HG03521 (cell line): ENCODE results near the gene YWHAE.
"Not testable (repeated sequence)": the region's sequence is repeated elsewhere in the genome, so short reads cannot be mapped to it uniquely, and the experiment has no call there.

Experiments
- ATAC-seq: cut with Tn5 transposase; IDR thresholded peaks from one replicate; pipeline ENCODE4 v1.9.1; 2021; ENCODE audit warnings: mild to moderate bottlenecking, moderate library complexity; ENCODE audit not compliant: unreplicated experiment

The YWHAE gene

GRCh38 chr17:1413281-1413791 lies 13.3 kb upstream of the YWHAE start:
- no peak for ATAC-seq

- ATAC-seq = no peak
Measured at GRCh38 chr17:1412185-1413110, 12.4 kb upstream of the YWHAE start.

GRCh38 chr17:1402262-1402586 lies 2.2 kb upstream of the YWHAE start:
- no peak for ATAC-seq

- ATAC-seq = peak; percentile 6
Measured at GRCh38 chr17:1398931-1399678, 917 bp downstream of the YWHAE start.

- no peak for ATAC-seq
Measured at GRCh38 chr17:1398028-1398427, 2.0 kb downstream of the YWHAE start.

- ATAC-seq = not testable (repeated sequence)
Measured at GRCh38 chr17:1395876-1396665, 4.0 kb downstream of the YWHAE start.

GRCh38 chr17:1391577-1391976 lies 8.4 kb downstream of the YWHAE start:
- ATAC-seq = no peak

- no peak for ATAC-seq
Measured at GRCh38 chr17:1390432-1391367, 9.3 kb downstream of the YWHAE start.

GRCh38 chr17:1387490-1388227 lies 12.4 kb downstream of the YWHAE start:
- ATAC-seq = not testable (repeated sequence)

- not testable (repeated sequence) for ATAC-seq
Measured at GRCh38 chr17:1386675-1387190, 13.3 kb downstream of the YWHAE start.

GRCh38 chr17:1386265-1386664 lies 13.8 kb downstream of the YWHAE start:
- ATAC-seq = no peak

- no peak for ATAC-seq
Measured at GRCh38 chr17:1385861-1386260, 14.2 kb downstream of the YWHAE start.

- ATAC-seq = no peak
Measured at GRCh38 chr17:1384905-1385435, 15.1 kb downstream of the YWHAE start.

GRCh38 chr17:1379930-1380313 lies 20.1 kb downstream of the YWHAE start:
- ATAC-seq = no peak

GRCh38 chr17:1379208-1379929 lies 20.7 kb downstream of the YWHAE start:
- no peak for ATAC-seq

GRCh38 chr17:1378476-1378860 lies 21.6 kb downstream of the YWHAE start:
- not testable (repeated sequence) for ATAC-seq

- no peak for ATAC-seq
Measured at GRCh38 chr17:1377334-1377733, 22.7 kb downstream of the YWHAE start.

GRCh38 chr17:1376061-1376460 lies 24.0 kb downstream of the YWHAE start:
- no peak for ATAC-seq
